MM.1S (cell line): ENCODE data around the gene PSTK.

Source experiments
- DNase-seq: peaks from one replicate; pipeline ENCODE4 v3.0.0-alpha.2; 2015
- H2AFZ ChIP-seq: fragments of 300-600 bp; sonication (generic); 2 replicates; pipeline ENCODE4 v1.6.0; 2016; ENCODE audit warnings: antibody characterized with exemption, low read length
- H3F3A ChIP-seq: fragments of 300-600 bp; sonication (generic); 2 replicates; pipeline ENCODE4 v1.6.1; 2016; ENCODE audit warnings: mild to moderate bottlenecking, antibody characterized with exemption, low read length, moderate library complexity, mixed read lengths; ENCODE audit not compliant: insufficient read depth
- H3K27ac ChIP-seq: fragments of 300-600 bp; sonication (generic); 2 replicates; pipeline ENCODE4 v1.5.1; 2016; ENCODE audit warnings: mild to moderate bottlenecking, low read length
- H3K27me3 ChIP-seq: fragments of 300-600 bp; sonication (generic); replicated peaks from 2 replicates; pipeline ENCODE4 v1.6.0; 2016; ENCODE audit warnings: low read length; ENCODE audit not compliant: insufficient read depth
- H3K36me3 ChIP-seq: fragments of 300-600 bp; sonication (generic); replicated peaks from 2 replicates; pipeline ENCODE4 v1.6.1; 2016; ENCODE audit warnings: mild to moderate bottlenecking, low read length, mixed read lengths; ENCODE audit not compliant: insufficient read depth
- H3K4me1 ChIP-seq: fragments of 300-600 bp; sonication (generic); 2 replicates; pipeline ENCODE4 v1.6.1; 2016; ENCODE audit warnings: low read length, mixed read lengths
- H3K4me2 ChIP-seq: fragments of 300-600 bp; sonication (generic); 2 replicates; pipeline ENCODE4 v1.6.0; 2016; ENCODE audit warnings: low read depth, low read length
- H3K4me3 ChIP-seq: fragments of 300-600 bp; sonication (generic); 2 replicates; pipeline ENCODE4 v1.5.1; 2016; ENCODE audit warnings: low read length, mixed read lengths
- H3K79me2 ChIP-seq: fragments of 300-600 bp; sonication (generic); 2 replicates; pipeline ENCODE4 v1.6.1; 2016; ENCODE audit warnings: mixed run types, low read length, mixed read lengths
- H3K9ac ChIP-seq: fragments of 300-600 bp; sonication (generic); 2 replicates; pipeline ENCODE4 v1.6.1; 2016; ENCODE audit warnings: low read length, mixed read lengths
- H3K9me2 ChIP-seq: fragments of 300-600 bp; sonication (generic); replicated peaks from 2 replicates; pipeline ENCODE4 v1.6.1; 2016; ENCODE audit warnings: mild to moderate bottlenecking, low read length, mixed read lengths; ENCODE audit not compliant: insufficient read depth
- H3K9me3 ChIP-seq: fragments of 300-600 bp; sonication (generic); replicated peaks from 2 replicates; pipeline ENCODE4 v1.6.1; 2016; ENCODE audit warnings: mild to moderate bottlenecking, low read length, mixed read lengths; ENCODE audit not compliant: insufficient read depth
- H4K20me1 ChIP-seq: fragments of 300-600 bp; sonication (generic); 2 replicates; pipeline ENCODE4 v1.6.1; 2016; ENCODE audit warnings: mild to moderate bottlenecking, low read length, moderate library complexity, mixed read lengths; ENCODE audit not compliant: insufficient read depth
- CTCF ChIP-seq: fragments of 300-600 bp; sonication (generic); IDR thresholded peaks from 2 replicates; pipeline ENCODE4 v1.5.1; 2016; ENCODE audit warnings: antibody characterized with exemption, low read length, mixed read lengths
- EZH2 ChIP-seq: fragments of 300-600 bp; sonication (generic); optimal IDR thresholded peaks from 2 replicates; pipeline ENCODE3; 2017; ENCODE audit warnings: low read depth, mild to moderate bottlenecking, antibody characterized with exemption, low read length, mixed read lengths
- EZH2phosphoT487 ChIP-seq: fragments of 300-600 bp; sonication (generic); IDR thresholded peaks from 2 replicates; pipeline ENCODE4 v1.6.1; 2018; ENCODE audit warnings: antibody characterized with exemption, low read length

Gene PSTK

GRCh38 chr10:123004298-123004697, 24.1 kb downstream of the PSTK start:
- peaks cover 7% of the 10 kb centered on the region for H4K20me1 ChIP-seq
- H2AFZ ChIP-seq: no peak overlapping the region
- H3K9ac ChIP-seq: no peak overlapping the region
- H3K4me1 ChIP-seq: peaks cover 13% of the 10 kb centered on the region; the same call in 1 of the 2 replicates
- peaks cover 86% of the 10 kb centered on the region for H3K79me2 ChIP-seq
- TF ChIP-seq EZH2: no peak
- TF ChIP-seq CTCF: no peak
- no peak for TF ChIP-seq EZH2phosphoT487
- H3K27me3 ChIP-seq: no peaks in the 10 kb centered on the region
- no peak for DNase-seq
- no peaks in the 10 kb centered on the region for H3K36me3 ChIP-seq
- no peaks in the 10 kb centered on the region for H3K9me2 ChIP-seq
- H3K4me2 ChIP-seq: no peak overlapping the region
- no peak overlapping the region for H3K27ac ChIP-seq
- no peaks in the 10 kb centered on the region for H3K9me3 ChIP-seq
- H3F3A ChIP-seq: no peaks in the 10 kb centered on the region
- no peak overlapping the region for H3K4me3 ChIP-seq

- TF ChIP-seq EZH2: no peak
- TF ChIP-seq EZH2phosphoT487: no peak
- no peak for TF ChIP-seq CTCF
- H3K4me3 ChIP-seq: peak overlapping the region; percentile 86
- H3K9me3 ChIP-seq: no peaks in the 10 kb centered on the region
- H3K79me2 ChIP-seq: peaks cover 58% of the 10 kb centered on the region
- peak overlapping the region; percentile 93 for H3K9ac ChIP-seq
- peak overlapping the region; percentile 67; the same call in 1 of the 2 replicates for H3K27ac ChIP-seq
- peak; percentile 64 for DNase-seq
- H2AFZ ChIP-seq: peak overlapping the region; percentile 96
- H4K20me1 ChIP-seq: peaks cover 4% of the 10 kb centered on the region; the same call in 1 of the 2 replicates
- H3K4me1 ChIP-seq: peaks cover 10% of the 10 kb centered on the region; the same call in 1 of the 2 replicates
- peak overlapping the region; percentile 92 for H3K4me2 ChIP-seq
- H3F3A ChIP-seq: no peaks in the 10 kb centered on the region
- H3K27me3 ChIP-seq: no peaks in the 10 kb centered on the region
- H3K9me2 ChIP-seq: no peaks in the 10 kb centered on the region
- H3K36me3 ChIP-seq: no peaks in the 10 kb centered on the region
Observed at GRCh38 chr10:123007558-123008354, 27.6 kb downstream of the PSTK start.

GRCh38 chr10:123008355-123009104, 28.3 kb downstream of the PSTK start, which contains the start of the genes ACADSB and IKZF5:
TSS of gene ACADSB (plus strand) at chr10:123009006. CDS start at chr10:123009030, 24 bp downstream.
TSS of gene IKZF5 (minus strand) at chr10:123008795. CDS start at chr10:122998625, 10,170 bp downstream.
- H2AFZ ChIP-seq: peak within 1 kb of the TSS; percentile 96
- TF ChIP-seq EZH2phosphoT487 (no peak), EZH2 (no peak), CTCF (no peak)
- H4K20me1 ChIP-seq: peaks cover 4% of the 10 kb centered on the region; the same call in 1 of the 2 replicates
- no peaks in the 10 kb centered on the region for H3K9me3 ChIP-seq
- peak; percentile 97 for DNase-seq
- H3K27me3 ChIP-seq: no peaks in the 10 kb centered on the region
- peak within 1 kb of the TSS; percentile 67; the same call in 1 of the 2 replicates for H3K27ac ChIP-seq
- no peaks in the 10 kb centered on the region for H3K36me3 ChIP-seq
- H3K9ac ChIP-seq: peak within 1 kb of the TSS; percentile 93
- H3K9me2 ChIP-seq: no peaks in the 10 kb centered on the region
- H3K4me2 ChIP-seq: peak within 1 kb of the TSS; percentile 99
- H3K79me2 ChIP-seq: peaks cover 51% of the 10 kb centered on the region
- peak within 1 kb of the TSS; percentile 86 for H3K4me3 ChIP-seq
- H3F3A ChIP-seq: no peaks in the 10 kb centered on the region
- peaks cover 10% of the 10 kb centered on the region; the same call in 1 of the 2 replicates for H3K4me1 ChIP-seq
